HG03045 (cell line): Measurements from ENCODE around the gene BARX2.

Experiments
- ATAC-seq: cut with Tn5 transposase; IDR thresholded peaks from one replicate; pipeline ENCODE4 v1.9.1; 2021; ENCODE audit warnings: mild to moderate bottlenecking, moderate library complexity; ENCODE audit not compliant: unreplicated experiment

The BARX2 gene

DNA sequence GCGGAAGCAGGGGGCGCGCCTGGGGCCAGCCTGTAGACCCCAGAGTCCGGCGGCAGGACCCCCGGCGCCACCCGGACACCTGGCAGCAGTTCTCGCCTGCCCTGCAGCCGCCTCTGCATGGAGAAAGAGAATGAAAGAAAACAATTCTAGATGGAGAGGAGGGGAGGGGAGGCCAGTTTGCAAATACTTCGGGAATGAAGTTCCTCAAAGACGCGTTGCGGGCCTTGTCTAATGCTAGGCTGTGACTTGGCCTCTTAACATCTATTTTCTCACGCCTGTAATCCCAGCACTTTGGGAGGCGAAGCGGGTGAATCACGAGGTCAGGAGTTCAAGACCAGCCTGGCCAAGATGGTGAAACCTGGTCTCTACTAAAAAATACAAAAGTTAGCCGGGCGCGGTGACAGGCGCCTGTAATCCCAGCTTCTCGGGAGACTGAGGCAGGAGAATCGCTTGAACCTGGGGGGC is 2.1 kb upstream of the BARX2 start:
- ATAC-seq: no peak

DNA sequence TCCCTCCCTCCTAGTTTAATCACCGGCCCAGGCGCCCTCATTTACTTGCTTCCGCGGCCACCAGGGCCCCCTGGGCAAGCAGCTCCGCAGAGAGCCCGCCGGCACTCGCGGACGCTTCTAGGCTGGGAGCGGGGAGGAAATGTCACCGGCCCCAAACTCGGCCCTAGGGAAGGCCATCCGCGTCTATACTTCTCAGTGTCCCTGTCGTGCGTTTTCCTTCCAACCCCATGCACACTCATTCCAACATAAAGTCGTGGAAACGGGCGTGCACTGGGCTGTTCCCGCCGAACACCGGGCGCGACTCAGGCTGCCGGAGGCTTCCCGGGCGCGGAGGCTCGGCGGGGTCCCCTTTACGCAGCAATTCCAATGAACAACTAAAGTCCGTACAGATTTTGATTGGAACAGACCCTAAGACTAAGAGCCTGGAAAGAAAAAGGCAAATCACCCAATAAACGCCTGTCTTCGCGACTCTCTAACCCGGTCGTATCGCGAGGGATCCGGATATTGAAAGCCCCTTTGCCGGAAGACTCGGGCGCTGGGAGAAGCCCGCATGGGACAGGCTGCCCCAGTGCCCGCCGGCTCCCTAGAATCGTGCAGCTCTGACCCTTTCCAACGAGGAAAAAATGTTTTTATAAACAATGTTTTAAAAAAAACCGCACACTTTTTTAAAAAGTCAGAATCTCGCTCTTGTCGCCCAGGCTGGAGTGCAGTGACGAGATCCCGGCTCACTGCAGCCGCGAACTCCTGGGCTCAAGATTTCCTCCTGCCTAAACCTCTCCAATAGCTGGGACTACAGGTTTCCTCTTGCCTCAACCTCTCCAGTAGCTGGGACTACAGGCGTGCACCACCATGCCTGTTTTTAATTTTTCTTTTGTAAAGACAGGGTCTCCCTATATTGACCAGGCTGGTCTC is 1.3 kb upstream of the BARX2 start:
- no peak for ATAC-seq

- no peak for ATAC-seq
These were observed 476 bp upstream of the BARX2 start for GRCh38 chr11:129374993-129375750.

DNA sequence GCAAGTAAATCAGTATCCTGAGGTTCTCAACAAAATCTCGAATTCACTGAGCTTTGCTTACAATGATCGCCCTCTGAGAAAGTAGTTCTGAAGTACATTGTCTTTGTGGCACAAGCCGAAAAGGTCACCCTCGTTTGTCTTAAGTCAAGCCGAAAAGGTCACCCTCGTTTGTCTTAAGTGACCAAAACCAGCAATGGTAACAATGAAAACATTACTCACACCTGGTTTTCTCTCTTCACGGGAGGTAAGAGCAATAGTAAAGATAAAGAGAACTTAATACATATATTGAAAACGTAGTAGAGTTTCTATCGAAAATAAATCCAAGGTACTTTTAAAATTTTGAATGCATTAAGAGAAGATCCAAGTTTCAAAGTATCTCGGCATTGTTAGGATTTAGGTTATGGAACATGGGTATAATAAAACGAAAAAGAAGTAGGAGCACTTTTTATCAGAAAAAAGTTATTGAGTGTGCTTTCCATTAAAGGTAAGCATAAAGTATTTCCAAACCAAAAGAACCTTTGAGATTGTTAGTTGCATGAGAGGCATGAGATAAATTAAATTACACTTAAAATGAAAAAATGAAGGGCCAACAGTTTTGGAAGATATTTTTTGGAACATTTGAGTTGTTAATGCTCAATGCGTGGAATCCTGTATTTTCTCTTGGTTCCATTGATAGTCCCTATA is 1.2 kb downstream of the BARX2 start:
- ATAC-seq: no peak

DNA sequence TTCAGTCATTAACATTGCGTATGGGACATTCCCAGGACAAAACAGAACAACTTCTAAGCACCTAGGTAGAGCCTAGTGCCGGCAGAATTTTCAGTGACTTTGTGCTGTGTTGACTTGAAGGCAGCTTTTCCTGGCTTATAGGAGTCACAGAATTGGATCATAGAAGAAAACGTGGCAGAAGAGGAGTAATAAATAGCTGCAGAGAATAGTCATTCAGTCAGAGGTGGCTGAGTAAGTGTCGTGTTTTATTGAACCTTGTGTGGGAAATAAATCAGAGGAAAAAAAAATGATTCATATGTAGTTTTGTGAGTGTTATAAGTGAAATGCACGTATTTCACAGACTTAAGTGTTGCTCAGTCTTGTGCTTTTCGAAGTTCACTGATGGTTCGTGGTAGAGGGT is 2.1 kb downstream of the BARX2 start:
- no peak for ATAC-seq

DNA sequence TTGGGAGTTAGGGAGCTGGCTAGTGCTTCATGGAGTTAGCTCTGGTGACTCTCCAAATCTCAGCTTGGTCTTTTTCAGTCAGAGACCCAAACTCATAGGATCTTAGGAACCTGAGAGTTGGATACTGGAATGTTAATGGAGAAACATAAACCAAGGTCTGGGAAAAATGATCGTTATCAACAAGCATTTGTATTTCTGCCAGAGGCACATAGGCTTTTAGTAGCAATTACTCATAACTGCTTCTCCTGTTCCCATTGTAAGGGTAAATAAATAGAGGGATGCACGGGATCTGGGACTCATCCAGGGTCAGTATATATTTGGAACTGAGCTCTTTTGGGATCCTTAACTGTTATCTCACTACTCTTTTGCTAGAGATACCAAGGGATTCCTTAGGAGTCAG is 4.8 kb downstream of the BARX2 start:
- no peak for ATAC-seq

DNA sequence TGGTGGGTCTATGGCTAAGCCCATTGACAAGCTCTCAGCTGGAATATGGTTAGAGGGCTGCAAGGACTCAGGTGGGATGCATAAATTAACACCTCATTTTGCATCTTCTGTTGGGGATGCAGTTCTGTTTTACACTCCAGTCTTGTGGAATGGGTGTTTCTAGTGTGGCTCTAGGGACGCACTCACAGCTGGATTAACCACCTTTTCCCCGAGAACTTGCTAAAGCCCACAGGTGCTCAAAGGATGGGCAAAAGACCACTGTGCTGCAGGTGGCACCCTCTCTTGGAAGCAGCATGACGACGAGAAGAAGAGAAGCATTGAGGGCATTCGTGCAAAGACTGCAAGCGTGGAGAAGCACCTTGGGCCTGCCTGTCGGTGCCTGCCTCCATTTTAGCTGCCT is 6.9 kb downstream of the BARX2 start:
- ATAC-seq: no peak

- ATAC-seq: no peak
These were observed 7.4 kb downstream of the BARX2 start for GRCh38 chr11:129383060-129383459.

- no peak for ATAC-seq
These were observed 7.9 kb downstream of the BARX2 start for GRCh38 chr11:129383502-129383901.

- ATAC-seq: no peak
These were observed 8.8 kb downstream of the BARX2 start for GRCh38 chr11:129384415-129384814.

DNA sequence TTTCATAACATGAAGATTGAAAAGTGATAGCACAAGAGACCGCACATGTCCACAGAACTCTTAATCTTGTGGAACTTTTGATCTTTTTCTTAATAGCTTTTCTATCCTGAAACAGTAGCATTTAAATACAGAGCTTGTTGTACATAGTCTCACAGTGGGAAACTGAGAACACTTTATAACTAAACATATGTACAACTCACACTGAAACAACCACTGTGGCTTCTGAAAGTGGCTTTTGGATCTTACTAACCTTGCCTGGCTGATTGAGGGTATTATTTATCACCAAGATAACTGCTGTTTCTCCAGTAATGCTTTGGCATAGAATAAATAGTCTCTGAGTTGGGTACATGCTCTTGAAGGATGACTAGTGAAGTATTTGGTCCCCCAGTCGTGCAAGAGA is 10.2 kb downstream of the BARX2 start:
- no peak for ATAC-seq

GRCh38 chr11:129386795-129387397 is 11.2 kb downstream of the BARX2 start:
- ATAC-seq: no peak

DNA sequence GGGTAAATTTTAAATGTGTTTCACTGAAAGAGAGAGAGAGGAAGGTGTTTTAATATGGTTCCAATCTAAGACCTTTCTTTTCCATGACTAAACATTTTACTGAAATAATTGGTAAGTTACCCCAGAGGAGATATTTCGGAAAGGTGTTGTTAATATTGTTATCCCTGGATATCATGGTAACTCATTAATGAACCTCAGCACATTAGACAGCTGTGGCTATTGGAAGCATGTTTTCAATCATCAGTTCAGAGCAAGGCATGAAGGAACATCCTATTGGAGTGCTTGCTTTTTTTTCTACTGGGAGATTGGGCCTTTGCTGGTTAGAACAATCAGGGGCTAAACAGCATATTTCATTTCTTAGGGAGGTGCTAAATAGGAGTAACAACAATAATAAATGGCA is 11.8 kb downstream of the BARX2 start:
- no peak for ATAC-seq

- ATAC-seq: no peak
These were observed 13.2 kb downstream of the BARX2 start for GRCh38 chr11:129388824-129389223.

DNA sequence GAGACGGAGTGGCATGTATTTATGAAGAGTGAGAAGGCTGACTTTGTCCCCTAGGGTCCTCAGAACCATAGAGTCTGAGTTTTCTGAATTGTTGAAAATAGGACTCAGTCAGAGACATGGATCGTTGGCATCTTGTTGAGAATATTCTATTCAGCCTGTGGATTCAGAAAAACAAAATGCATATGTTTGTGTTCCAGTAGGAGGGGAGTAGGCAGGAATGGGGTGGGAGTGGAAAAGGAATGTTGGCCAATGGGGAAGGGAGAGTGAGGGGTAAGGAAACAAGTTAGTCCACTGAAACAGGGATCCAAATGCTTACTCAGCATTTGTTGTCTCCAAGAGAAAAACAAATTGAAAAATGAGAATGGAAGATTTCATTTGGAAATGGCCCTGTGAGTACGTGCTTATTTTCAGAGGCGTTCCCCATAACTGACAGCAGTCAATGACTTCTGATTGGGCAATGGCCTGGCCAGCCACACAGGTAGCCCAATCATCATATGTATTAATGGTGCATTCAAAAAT is 14.7 kb downstream of the BARX2 start:
- no peak for ATAC-seq

DNA sequence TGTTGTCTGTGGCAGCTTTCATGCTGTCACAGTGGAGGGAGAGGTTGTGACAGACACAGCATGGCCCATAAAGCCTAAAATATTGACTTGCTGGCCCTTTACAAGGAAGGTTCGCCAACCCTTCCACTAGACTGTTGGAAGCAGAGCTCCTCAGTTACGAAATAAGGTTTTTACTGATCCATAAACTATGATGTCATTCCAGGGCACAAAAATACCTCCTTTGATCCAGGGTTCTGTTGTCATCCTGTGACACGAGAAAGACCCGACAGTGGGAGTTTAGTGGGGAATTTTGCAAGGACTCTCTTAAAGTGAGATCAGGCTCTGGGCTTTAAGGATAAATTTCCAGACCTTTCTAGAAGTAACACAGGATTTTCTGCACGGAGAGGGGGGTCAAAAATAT is 15.7 kb downstream of the BARX2 start:
- no peak for ATAC-seq

GRCh38 chr11:129391821-129392220 is 16.2 kb downstream of the BARX2 start:
- no peak for ATAC-seq

DNA sequence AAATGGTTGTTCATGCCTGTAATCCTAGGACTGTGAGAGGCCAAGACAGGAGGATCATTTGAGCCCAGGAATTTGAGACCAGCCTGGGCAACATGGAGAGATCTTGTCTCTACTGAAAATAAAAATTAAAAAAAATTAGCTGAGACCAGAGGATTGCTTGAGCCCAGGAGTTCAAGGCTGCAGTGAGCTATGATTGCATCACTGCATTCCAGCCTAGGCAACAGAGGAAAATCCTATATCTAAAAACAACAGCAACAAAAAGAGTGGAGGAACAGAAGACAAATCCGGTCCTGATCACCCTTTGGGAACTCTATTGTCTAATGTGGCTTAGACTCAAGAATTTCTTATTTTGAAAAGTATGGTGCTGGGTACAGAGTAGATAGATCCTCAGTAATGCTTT is 17.3 kb downstream of the BARX2 start:
- no peak for ATAC-seq

- no peak for ATAC-seq
These were observed 19.1 kb downstream of the BARX2 start for GRCh38 chr11:129394709-129395108.

DNA sequence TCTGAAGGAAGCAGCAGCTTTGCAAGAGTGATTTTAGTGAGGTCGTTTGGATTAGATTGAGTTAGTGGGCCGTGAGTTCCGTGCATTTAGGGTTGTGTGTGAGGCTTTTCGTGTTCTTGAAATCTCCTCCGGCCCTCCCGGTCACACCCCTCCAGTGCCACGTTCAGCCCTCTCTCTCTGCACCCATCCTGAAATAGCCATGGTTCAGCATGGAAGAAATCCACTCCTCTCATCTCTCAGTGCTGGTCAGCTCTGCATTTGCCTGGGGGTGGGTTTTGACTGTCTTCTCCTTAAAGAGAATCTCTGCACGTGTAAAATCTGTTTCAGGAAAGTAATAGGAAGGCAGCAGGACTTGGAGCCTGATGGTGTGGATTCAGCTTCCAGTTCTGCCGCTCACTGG is 19.8 kb downstream of the BARX2 start:
- no peak for ATAC-seq

DNA sequence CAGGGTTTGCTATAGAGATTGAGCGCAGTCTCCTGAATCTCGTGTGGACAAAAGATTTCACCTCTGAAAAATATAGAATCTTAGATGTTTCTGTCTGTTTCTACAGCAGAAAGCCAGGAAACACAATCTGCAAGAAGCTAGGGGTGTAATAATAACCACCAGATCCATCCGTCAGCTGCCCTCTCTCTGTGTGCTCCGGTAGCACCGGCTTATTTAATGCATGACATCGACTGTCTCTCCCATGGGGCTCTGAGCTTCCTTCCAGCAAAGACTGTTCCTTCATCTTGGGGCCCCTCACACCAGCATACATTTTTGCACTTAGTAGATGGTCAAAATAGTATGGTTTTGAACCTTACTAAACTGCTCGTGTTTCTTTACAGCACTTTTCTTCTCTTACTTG is 20.2 kb downstream of the BARX2 start:
- ATAC-seq: no peak
